Measurements from ENCODE around the gene TAS2R3.

DNA sequence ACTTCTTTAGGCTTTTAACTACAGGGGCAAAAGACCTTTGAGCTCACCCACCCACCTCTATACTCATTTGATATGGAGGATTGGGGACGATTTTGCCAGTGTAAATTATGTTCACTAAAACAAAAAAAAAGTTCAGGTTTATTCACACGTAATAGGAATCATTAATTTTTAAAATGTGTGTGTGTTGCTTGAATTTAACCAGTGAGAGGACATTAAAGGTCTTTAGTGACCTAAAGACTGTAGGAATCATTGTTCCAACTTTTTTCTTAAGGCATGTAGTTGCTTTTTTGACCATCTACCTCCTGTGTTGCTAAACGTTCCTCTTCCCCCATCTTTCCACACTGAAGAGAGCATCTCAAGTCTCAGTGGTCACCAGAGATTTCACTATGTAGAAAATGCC lies 24.6 kb upstream of the TAS2R3 start:
- TF ChIP-seq, protein P1, sequence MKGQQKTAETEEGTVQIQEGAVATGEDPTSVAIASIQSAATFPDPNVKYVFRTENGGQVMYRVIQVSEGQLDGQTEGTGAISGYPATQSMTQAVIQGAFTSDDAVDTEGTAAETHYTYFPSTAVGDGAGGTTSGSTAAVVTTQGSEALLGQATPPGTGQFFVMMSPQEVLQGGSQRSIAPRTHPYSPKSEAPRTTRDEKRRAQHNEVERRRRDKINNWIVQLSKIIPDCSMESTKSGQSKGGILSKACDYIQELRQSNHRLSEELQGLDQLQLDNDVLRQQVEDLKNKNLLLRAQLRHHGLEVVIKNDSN (CRISPR knock-in tag; IDR thresholded peaks at IDR 0.05) = no peak
- TF ChIP-seq, protein P2, sequence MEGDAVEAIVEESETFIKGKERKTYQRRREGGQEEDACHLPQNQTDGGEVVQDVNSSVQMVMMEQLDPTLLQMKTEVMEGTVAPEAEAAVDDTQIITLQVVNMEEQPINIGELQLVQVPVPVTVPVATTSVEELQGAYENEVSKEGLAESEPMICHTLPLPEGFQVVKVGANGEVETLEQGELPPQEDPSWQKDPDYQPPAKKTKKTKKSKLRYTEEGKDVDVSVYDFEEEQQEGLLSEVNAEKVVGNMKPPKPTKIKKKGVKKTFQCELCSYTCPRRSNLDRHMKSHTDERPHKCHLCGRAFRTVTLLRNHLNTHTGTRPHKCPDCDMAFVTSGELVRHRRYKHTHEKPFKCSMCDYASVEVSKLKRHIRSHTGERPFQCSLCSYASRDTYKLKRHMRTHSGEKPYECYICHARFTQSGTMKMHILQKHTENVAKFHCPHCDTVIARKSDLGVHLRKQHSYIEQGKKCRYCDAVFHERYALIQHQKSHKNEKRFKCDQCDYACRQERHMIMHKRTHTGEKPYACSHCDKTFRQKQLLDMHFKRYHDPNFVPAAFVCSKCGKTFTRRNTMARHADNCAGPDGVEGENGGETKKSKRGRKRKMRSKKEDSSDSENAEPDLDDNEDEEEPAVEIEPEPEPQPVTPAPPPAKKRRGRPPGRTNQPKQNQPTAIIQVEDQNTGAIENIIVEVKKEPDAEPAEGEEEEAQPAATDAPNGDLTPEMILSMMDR (IDR thresholded peaks at IDR 0.05) = no peak
- TF ChIP-seq CREM (CRISPR knock-in tag; IDR thresholded peaks at IDR 0.05) = no peak
- TF ChIP-seq SMAD4 (CRISPR knock-in tag; IDR thresholded peaks at IDR 0.05) = no peak
- TF ChIP-seq, protein P3, sequence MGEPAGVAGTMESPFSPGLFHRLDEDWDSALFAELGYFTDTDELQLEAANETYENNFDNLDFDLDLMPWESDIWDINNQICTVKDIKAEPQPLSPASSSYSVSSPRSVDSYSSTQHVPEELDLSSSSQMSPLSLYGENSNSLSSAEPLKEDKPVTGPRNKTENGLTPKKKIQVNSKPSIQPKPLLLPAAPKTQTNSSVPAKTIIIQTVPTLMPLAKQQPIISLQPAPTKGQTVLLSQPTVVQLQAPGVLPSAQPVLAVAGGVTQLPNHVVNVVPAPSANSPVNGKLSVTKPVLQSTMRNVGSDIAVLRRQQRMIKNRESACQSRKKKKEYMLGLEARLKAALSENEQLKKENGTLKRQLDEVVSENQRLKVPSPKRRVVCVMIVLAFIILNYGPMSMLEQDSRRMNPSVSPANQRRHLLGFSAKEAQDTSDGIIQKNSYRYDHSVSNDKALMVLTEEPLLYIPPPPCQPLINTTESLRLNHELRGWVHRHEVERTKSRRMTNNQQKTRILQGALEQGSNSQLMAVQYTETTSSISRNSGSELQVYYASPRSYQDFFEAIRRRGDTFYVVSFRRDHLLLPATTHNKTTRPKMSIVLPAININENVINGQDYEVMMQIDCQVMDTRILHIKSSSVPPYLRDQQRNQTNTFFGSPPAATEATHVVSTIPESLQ (CRISPR knock-in tag; IDR thresholded peaks at IDR 0.05) = no peak
- no peak for TF ChIP-seq MXD4 (CRISPR knock-in tag; IDR thresholded peaks at IDR 0.05; ENCODE audit: borderline replicate concordance)
- no peak for TF ChIP-seq ETV6 (CRISPR knock-in tag; IDR thresholded peaks at IDR 0.05)

Measured in WTC11 (cell line).